K562 (cell line): Measurements from ENCODE around the gene EXOC4. TPM values are rescaled to one million over a fixed set of nuclear protein-coding genes. Genes with fewer than 3 reads are reported as not detected.

Experiments used
- BHLHE40 ChIP-seq: IDR thresholded peaks from 2 replicates; pipeline ENCODE4 v1.6.1; 2011; ENCODE audit warnings: low read length, improper control_type of control experiment
- DIDO1 ChIP-seq: fragments of 450-650 bp; IDR thresholded peaks from 2 replicates; pipeline ENCODE4 v1.6.1; 2016; ENCODE audit warnings: low read depth, missing biosample characterization, missing genetic modification characterization
- EHMT2 ChIP-seq: fragments of 450-650 bp; IDR thresholded peaks from 2 replicates; pipeline ENCODE4 v1.6.1; 2018; ENCODE audit warnings: antibody characterized with exemption
- POLR2AphosphoS5 ChIP-seq: IDR thresholded peaks from 2 replicates; pipeline ENCODE4 v1.6.1; 2011; ENCODE audit warnings: mild to moderate bottlenecking, low read depth, low read length, moderate library complexity; ENCODE audit not compliant: control insufficient read depth, insufficient read depth
- TFAM ChIP-seq: fragments of 250-450 bp; sonication (Bioruptor Pico); conservative IDR thresholded peaks from 2 replicates; pipeline ENCODE4 v1.5.0; 2021; ENCODE audit warnings: mild to moderate bottlenecking, moderate library complexity
- ZFP1 ChIP-seq: fragments of 450-650 bp; formaldehyde crosslinking; IDR thresholded peaks from 2 replicates; pipeline ENCODE4 v1.4.0; 2020; ENCODE audit warnings: mild to moderate bottlenecking, mixed read lengths
- ZNF644 ChIP-seq: fragments of 200-800 bp; sonication (Bioruptor generic); IDR thresholded peaks from 2 replicates; pipeline ENCODE4 v1.6.1; 2016; ENCODE audit warnings: low read depth, missing genetic modification characterization, missing compliant biosample characterization
- ZNF707 ChIP-seq: fragments of 250-450 bp; sonication (Bioruptor Pico); conservative IDR thresholded peaks from 2 replicates; pipeline ENCODE4 v1.8.0; 2022; ENCODE audit warnings: inconsistent platforms, mild to moderate bottlenecking, moderate library complexity
- ZNF717 ChIP-seq: fragments of 250-450 bp; sonication (Bioruptor Pico); IDR thresholded peaks from 2 replicates; pipeline ENCODE4 v1.5.0; 2021
- polyA plus RNA-seq, 8 experiments: library from polyadenylated mRNA; depleted of rRNA in 4 of 8; stranded (reverse) in 5 of 8; unstranded in 3 of 8; fragments of >200 nt; fragmentation: Nextera tagmentation in 2 of 8; fragmentation: Illumina TruSeq in 1 of 8; extraction: Ambion mirVana in 2 of 8; extraction: Trizol in 1 of 8; gene quantifications; 2 replicates each; pipeline versions ENCODE4 v1.2.1 to v1.2.3, GENCODE V29; 2011 to 2014; ENCODE audit warnings: inconsistent platforms in 1 of 8, missing spikeins in 1 of 8
- total RNA-seq, 7 experiments: library from RNA; depleted of rRNA in 6 of 7; stranded (reverse); fragments of >200 nt in 6 of 7; fragmentation: Illumina TruSeq in 2 of 7; extraction: Trizol in 2 of 7; gene quantifications; 2 replicates each; pipeline versions ENCODE4 v1.2.1 to v1.2.3, GENCODE V29; 2011 to 2021; ENCODE audit warnings: low replicate concordance in 1 of 7
- TF ChIP-seq, protein P1 (sequence below): fragments of 450-650 bp; IDR thresholded peaks from 2 replicates; pipeline ENCODE4 v1.6.1; 2017; ENCODE audit warnings: mild to moderate bottlenecking, moderate library complexity
- TF ChIP-seq, protein P2 (sequence below): fragments of 250-450 bp; sonication (Bioruptor Pico); IDR thresholded peaks from 2 replicates; pipeline ENCODE4 v1.8.0; 2022; ENCODE audit warnings: inconsistent platforms
- TF ChIP-seq, protein P3 (sequence below): IDR thresholded peaks from 2 replicates; pipeline ENCODE4 v1.6.1; 2014; ENCODE audit warnings: antibody characterized with exemption
- TF ChIP-seq, protein P4 (sequence below): fragments of 450-650 bp; conservative IDR thresholded peaks from 2 replicates; pipeline ENCODE4 v1.6.1; 2016; ENCODE audit warnings: missing genetic modification characterization, low read depth, mild to moderate bottlenecking, missing compliant biosample characterization, moderate library complexity
- TF ChIP-seq, protein P5 (sequence below): fragments of 450-650 bp; IDR thresholded peaks from 2 replicates; pipeline ENCODE4 v1.6.1; 2017; ENCODE audit warnings: antibody characterized with exemption, mild to moderate bottlenecking

EXOC4 gene
- total and polyA plus RNA-seq, 9 of the 15 experiments (the other 6 are each of a cell fraction or from before 2014, with no cell fraction given): 18.5 to 73.1 (median 46.6) TPM

DNA sequence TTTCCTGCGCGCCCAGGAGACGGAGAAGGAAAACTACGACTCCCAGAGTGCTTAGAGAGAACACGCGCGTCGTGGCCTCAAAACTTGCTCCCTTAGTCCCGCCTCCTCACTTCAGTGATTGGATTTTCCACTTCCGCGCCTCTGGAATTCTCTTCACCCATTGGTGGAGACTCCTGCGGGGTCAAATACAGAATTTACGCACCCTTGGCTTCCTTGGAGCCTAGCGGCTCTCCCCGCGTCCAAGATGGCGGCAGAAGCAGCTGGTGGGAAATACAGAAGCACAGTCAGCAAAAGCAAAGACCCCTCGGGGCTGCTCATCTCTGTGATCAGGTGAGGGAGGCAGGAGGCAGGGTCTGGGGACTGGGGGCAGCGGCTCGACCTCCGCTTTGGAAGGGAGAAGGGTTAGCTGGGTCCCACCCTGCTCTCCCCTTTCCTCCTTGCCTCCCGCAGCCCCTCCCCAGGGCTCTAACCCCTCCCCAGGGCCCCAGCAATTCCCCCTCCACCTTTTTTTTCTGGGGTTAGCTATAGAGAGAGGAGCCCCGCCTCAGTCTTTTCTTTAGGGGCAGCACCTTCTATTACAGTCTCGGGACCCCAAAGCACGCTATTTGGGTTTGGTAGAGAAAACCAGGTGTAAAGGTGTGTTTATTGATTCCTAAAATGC, at the start of gene EXOC4 (continued):
- TF ChIP-seq ZNF707 (CRISPR knock-in tag): no peak
- TF ChIP-seq TFAM (CRISPR knock-in tag): no peak
- no peak for TF ChIP-seq ZFP1 (CRISPR knock-in tag)
- peak; percentile 63 for TF ChIP-seq BHLHE40
- TF ChIP-seq DIDO1 (tag): peak; percentile 43; the same call in 1 of the 2 replicates
- TF ChIP-seq, protein P1, sequence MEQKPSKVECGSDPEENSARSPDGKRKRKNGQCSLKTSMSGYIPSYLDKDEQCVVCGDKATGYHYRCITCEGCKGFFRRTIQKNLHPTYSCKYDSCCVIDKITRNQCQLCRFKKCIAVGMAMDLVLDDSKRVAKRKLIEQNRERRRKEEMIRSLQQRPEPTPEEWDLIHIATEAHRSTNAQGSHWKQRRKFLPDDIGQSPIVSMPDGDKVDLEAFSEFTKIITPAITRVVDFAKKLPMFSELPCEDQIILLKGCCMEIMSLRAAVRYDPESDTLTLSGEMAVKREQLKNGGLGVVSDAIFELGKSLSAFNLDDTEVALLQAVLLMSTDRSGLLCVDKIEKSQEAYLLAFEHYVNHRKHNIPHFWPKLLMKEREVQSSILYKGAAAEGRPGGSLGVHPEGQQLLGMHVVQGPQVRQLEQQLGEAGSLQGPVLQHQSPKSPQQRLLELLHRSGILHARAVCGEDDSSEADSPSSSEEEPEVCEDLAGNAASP: no peak
- TF ChIP-seq, protein P2, sequence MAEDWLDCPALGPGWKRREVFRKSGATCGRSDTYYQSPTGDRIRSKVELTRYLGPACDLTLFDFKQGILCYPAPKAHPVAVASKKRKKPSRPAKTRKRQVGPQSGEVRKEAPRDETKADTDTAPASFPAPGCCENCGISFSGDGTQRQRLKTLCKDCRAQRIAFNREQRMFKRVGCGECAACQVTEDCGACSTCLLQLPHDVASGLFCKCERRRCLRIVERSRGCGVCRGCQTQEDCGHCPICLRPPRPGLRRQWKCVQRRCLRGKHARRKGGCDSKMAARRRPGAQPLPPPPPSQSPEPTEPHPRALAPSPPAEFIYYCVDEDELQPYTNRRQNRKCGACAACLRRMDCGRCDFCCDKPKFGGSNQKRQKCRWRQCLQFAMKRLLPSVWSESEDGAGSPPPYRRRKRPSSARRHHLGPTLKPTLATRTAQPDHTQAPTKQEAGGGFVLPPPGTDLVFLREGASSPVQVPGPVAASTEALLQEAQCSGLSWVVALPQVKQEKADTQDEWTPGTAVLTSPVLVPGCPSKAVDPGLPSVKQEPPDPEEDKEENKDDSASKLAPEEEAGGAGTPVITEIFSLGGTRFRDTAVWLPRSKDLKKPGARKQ (CRISPR knock-in tag): no peak
- TF ChIP-seq, protein P3, sequence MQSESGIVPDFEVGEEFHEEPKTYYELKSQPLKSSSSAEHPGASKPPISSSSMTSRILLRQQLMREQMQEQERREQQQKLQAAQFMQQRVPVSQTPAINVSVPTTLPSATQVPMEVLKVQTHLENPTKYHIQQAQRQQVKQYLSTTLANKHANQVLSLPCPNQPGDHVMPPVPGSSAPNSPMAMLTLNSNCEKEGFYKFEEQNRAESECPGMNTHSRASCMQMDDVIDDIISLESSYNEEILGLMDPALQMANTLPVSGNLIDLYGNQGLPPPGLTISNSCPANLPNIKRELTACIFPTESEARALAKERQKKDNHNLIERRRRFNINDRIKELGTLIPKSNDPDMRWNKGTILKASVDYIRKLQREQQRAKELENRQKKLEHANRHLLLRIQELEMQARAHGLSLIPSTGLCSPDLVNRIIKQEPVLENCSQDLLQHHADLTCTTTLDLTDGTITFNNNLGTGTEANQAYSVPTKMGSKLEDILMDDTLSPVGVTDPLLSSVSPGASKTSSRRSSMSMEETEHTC: no peak
- TF ChIP-seq, protein P4, sequence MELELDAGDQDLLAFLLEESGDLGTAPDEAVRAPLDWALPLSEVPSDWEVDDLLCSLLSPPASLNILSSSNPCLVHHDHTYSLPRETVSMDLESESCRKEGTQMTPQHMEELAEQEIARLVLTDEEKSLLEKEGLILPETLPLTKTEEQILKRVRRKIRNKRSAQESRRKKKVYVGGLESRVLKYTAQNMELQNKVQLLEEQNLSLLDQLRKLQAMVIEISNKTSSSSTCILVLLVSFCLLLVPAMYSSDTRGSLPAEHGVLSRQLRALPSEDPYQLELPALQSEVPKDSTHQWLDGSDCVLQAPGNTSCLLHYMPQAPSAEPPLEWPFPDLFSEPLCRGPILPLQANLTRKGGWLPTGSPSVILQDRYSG (tag): no peak; the same call in 1 of the 2 replicates
- TF ChIP-seq, protein P5, sequence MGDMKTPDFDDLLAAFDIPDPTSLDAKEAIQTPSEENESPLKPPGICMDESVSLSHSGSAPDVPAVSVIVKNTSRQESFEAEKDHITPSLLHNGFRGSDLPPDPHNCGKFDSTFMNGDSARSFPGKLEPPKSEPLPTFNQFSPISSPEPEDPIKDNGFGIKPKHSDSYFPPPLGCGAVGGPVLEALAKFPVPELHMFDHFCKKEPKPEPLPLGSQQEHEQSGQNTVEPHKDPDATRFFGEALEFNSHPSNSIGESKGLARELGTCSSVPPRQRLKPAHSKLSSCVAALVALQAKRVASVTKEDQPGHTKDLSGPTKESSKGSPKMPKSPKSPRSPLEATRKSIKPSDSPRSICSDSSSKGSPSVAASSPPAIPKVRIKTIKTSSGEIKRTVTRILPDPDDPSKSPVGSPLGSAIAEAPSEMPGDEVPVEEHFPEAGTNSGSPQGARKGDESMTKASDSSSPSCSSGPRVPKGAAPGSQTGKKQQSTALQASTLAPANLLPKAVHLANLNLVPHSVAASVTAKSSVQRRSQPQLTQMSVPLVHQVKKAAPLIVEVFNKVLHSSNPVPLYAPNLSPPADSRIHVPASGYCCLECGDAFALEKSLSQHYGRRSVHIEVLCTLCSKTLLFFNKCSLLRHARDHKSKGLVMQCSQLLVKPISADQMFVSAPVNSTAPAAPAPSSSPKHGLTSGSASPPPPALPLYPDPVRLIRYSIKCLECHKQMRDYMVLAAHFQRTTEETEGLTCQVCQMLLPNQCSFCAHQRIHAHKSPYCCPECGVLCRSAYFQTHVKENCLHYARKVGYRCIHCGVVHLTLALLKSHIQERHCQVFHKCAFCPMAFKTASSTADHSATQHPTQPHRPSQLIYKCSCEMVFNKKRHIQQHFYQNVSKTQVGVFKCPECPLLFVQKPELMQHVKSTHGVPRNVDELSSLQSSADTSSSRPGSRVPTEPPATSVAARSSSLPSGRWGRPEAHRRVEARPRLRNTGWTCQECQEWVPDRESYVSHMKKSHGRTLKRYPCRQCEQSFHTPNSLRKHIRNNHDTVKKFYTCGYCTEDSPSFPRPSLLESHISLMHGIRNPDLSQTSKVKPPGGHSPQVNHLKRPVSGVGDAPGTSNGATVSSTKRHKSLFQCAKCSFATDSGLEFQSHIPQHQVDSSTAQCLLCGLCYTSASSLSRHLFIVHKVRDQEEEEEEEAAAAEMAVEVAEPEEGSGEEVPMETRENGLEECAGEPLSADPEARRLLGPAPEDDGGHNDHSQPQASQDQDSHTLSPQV: no peak
- no peak for TF ChIP-seq ZNF717
- 0 out of 2 replicates have a peak, but pooled peaks have one; percentile 42 for TF ChIP-seq EHMT2
- peak; percentile 97 for TF ChIP-seq POLR2AphosphoS5
- peak; percentile 71; the same call in 1 of the 2 replicates for TF ChIP-seq ZNF644 (tag)
